Astrocyte (in vitro differentiated cells and primary cell): ENCODE measurements around the gene MGAT5. TPM values are rescaled to one million over a fixed set of nuclear protein-coding genes. Genes with fewer than 3 reads are reported as not detected.

ENCODE experiments used
- DNase-seq: peaks from one replicate; pipeline ENCODE4 v3.0.0-alpha.2; 2010; ENCODE audit warnings: low read depth
- FAIRE-seq: peaks from 2 replicates; lab custom pipeline; 2011; peaks lifted over from hg19 to GRCh38; lab: Jason Lieb, UNC
- H2AFZ ChIP-seq: 2 replicates; pipeline ENCODE4 v1.6.0; 2012; ENCODE audit warnings: low read depth, low read length, inconsistent platforms
- H3K27ac ChIP-seq: 2 replicates; pipeline ENCODE4 v1.5.1; 2011; ENCODE audit warnings: low read depth, low read length, inconsistent platforms
- H3K27me3 ChIP-seq: 2 replicates; pipeline ENCODE4 v1.6.0; 2011; ENCODE audit warnings: low read length, inconsistent platforms; ENCODE audit not compliant: insufficient read depth
- H3K36me3 ChIP-seq: 2 replicates; pipeline ENCODE4 v1.5.1; 2011; ENCODE audit warnings: low read length, inconsistent platforms; ENCODE audit not compliant: insufficient read depth
- H3K4me1 ChIP-seq: 2 replicates; pipeline ENCODE4 v1.5.1; 2011; ENCODE audit warnings: low read length, inconsistent platforms; ENCODE audit not compliant: insufficient read depth
- H3K4me2 ChIP-seq: 2 replicates; pipeline ENCODE4 v1.6.0; 2012; ENCODE audit warnings: low read length, inconsistent platforms
- H3K4me3 ChIP-seq: 2 replicates; pipeline ENCODE4 v1.5.1; 2011; ENCODE audit warnings: low read depth, mild to moderate bottlenecking, low read length, inconsistent platforms; ENCODE audit not compliant: insufficient read depth
- H3K79me2 ChIP-seq: 2 replicates; pipeline ENCODE4 v1.6.0; 2012; ENCODE audit warnings: mild to moderate bottlenecking, low read length, inconsistent platforms; ENCODE audit not compliant: insufficient read depth
- H3K9ac ChIP-seq: 2 replicates; pipeline ENCODE4 v1.6.0; 2012; ENCODE audit warnings: mild to moderate bottlenecking, low read length, inconsistent platforms
- H3K9me3 ChIP-seq: 2 replicates; pipeline ENCODE4 v1.5.1; 2012; ENCODE audit warnings: low read depth, mild to moderate bottlenecking, low read length, inconsistent platforms; ENCODE audit not compliant: insufficient read depth
- H4K20me1 ChIP-seq: 2 replicates; pipeline ENCODE4 v1.6.0; 2012; ENCODE audit warnings: low read length, inconsistent platforms; ENCODE audit not compliant: insufficient read depth
- H3K27ac Mint-ChIP-seq: one replicate; pipeline ENCODE4 v1.8.0; 2021; ENCODE audit warnings: mild to moderate bottlenecking, mixed read lengths; ENCODE audit not compliant: unreplicated experiment
- H3K27me3 Mint-ChIP-seq: one replicate; pipeline ENCODE4 v1.8.0; 2021; ENCODE audit warnings: low read depth, mixed read lengths; ENCODE audit not compliant: unreplicated experiment
- H3K36me3 Mint-ChIP-seq: one replicate; pipeline ENCODE4 v1.8.0; 2021; ENCODE audit warnings: low read depth, mixed read lengths; ENCODE audit not compliant: unreplicated experiment
- H3K4me1 Mint-ChIP-seq: one replicate; pipeline ENCODE4 v1.8.0; 2021; ENCODE audit warnings: low read depth, mixed read lengths; ENCODE audit not compliant: unreplicated experiment
- H3K4me3 Mint-ChIP-seq: one replicate; pipeline ENCODE4 v1.8.0; 2021; ENCODE audit warnings: mild to moderate bottlenecking, moderate library complexity, mixed read lengths; ENCODE audit not compliant: unreplicated experiment
- H3K9me3 Mint-ChIP-seq: one replicate; pipeline ENCODE4 v1.8.0; 2021; ENCODE audit warnings: mild to moderate bottlenecking, mixed read lengths; ENCODE audit not compliant: unreplicated experiment
- CTCF ChIP-seq: IDR thresholded peaks from 2 replicates; pipeline ENCODE4 v1.5.1; 2011; ENCODE audit warnings: low read depth, mild to moderate bottlenecking, inconsistent platforms, low read length, moderate library complexity; ENCODE audit not compliant: insufficient read depth
- EZH2 ChIP-seq: IDR thresholded peaks from 2 replicates; pipeline ENCODE4 v1.6.1; 2012; ENCODE audit warnings: mild to moderate bottlenecking, low read length, inconsistent platforms; ENCODE audit not compliant: insufficient read depth
- total RNA-seq: library from RNA; stranded (reverse); gene quantifications from 2 replicates; pipeline ENCODE4 v1.2.1, GENCODE V29; 2021

MGAT5 gene
- total RNA-seq, 1 donor from 2014 or later, result 80.2 TPM

- no peak for FAIRE-seq
- no peak for DNase-seq
- Histone ChIP-seq H3K4me1 (no peaks in the 10 kb centered on the region), H3K4me2 (no peak overlapping the region), H3K79me2 (no peaks in the 10 kb centered on the region), H3K9ac (no peak overlapping the region), H3K9me3 (no peaks in the 10 kb centered on the region), H3K27ac (no peak overlapping the region), H3K27me3 (no peaks in the 10 kb centered on the region), H2AFZ (no peak overlapping the region), H4K20me1 (no peaks in the 10 kb centered on the region), H3K36me3 (no peaks in the 10 kb centered on the region), H3K4me3 (no peak overlapping the region)
- H3K27me3 Mint-ChIP-seq, result no peaks in the 10 kb centered on the region
- no peak overlapping the region for H3K4me3 Mint-ChIP-seq
- no peaks in the 10 kb centered on the region for H3K9me3 Mint-ChIP-seq
- no peaks in the 10 kb centered on the region for H3K4me1 Mint-ChIP-seq
- TF ChIP-seq CTCF, result no peak
- no peak for TF ChIP-seq EZH2
- H3K36me3 Mint-ChIP-seq, result peaks cover 9% of the 10 kb centered on the region
- no peak overlapping the region for H3K27ac Mint-ChIP-seq
Observed at GRCh38 chr2:134335601-134336000, 81.7 kb downstream of the MGAT5 start.

DNA sequence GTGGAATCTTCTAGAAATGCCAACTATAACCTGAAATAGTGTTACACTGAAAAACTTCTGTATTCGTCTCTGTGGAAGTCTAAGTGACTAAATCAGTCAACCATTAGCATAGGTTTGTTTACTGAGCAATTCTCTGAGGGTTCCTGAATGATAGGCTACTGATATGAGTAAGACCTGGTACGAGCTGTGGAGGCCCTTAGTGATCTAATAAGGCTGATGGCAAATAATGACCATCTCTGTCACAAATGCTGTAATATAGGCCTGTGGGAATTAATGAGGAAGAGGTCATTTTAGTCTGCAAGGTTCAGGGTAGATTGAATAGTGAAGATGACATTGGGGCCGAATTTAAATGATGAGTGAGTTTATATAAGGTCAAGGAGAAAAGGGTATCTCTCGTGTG lies 82.5 kb downstream of the MGAT5 start:
- Histone ChIP-seq H3K9me3 (no peaks in the 10 kb centered on the region), H2AFZ (no peak overlapping the region), H3K4me2 (no peak overlapping the region), H3K36me3 (no peaks in the 10 kb centered on the region), H3K4me3 (no peak overlapping the region), H4K20me1 (no peaks in the 10 kb centered on the region), H3K9ac (no peak overlapping the region), H3K27me3 (no peaks in the 10 kb centered on the region), H3K79me2 (no peaks in the 10 kb centered on the region), H3K4me1 (no peaks in the 10 kb centered on the region), H3K27ac (no peak overlapping the region)
- DNase-seq, result no peak
- FAIRE-seq, result no peak
- TF ChIP-seq EZH2, result no peak
- no peak for TF ChIP-seq CTCF
- Mint-ChIP-seq H3K36me3 (peaks cover 8% of the 10 kb centered on the region), H3K4me3 (no peak overlapping the region), H3K4me1 (no peaks in the 10 kb centered on the region), H3K27me3 (no peaks in the 10 kb centered on the region), H3K9me3 (no peaks in the 10 kb centered on the region), H3K27ac (no peak overlapping the region)

DNA sequence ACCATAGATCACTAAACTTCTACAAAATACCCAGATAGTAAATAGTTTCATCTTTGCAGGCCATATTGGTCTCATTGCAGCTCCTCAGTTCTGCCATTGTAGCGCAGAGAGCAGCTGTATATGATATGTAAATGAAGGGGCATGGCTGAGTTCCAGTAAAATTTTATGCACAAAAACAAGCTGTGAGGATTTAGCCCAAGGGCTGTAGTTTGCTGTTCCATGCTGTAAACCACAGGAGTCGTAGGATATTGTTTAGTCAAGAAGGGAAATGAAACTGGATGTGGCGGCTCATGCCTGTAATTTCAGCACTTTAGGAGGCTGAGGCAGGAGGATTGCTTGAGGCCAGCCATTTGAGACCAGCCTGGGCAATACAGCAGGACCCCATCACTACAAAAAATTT lies 83.0 kb downstream of the MGAT5 start:
- H3K27ac Mint-ChIP-seq, result no peak overlapping the region
- H3K4me3 ChIP-seq, result no peak overlapping the region
- no peaks in the 10 kb centered on the region for H3K27me3 Mint-ChIP-seq
- H3K79me2 ChIP-seq, result no peaks in the 10 kb centered on the region
- H3K4me1 ChIP-seq, result no peaks in the 10 kb centered on the region
- H3K36me3 Mint-ChIP-seq, result peaks cover 12% of the 10 kb centered on the region
- no peaks in the 10 kb centered on the region for H4K20me1 ChIP-seq
- H3K27ac ChIP-seq, result no peak overlapping the region
- no peak overlapping the region for H3K4me2 ChIP-seq
- TF ChIP-seq CTCF (no peak), EZH2 (no peak)
- H3K9me3 ChIP-seq, result no peaks in the 10 kb centered on the region
- no peak overlapping the region for H3K4me3 Mint-ChIP-seq
- H3K9me3 Mint-ChIP-seq, result no peaks in the 10 kb centered on the region
- DNase-seq (no peak), FAIRE-seq (no peak)
- H3K36me3 ChIP-seq, result no peaks in the 10 kb centered on the region
- H3K4me1 Mint-ChIP-seq, result no peaks in the 10 kb centered on the region
- H2AFZ ChIP-seq, result no peak overlapping the region
- H3K9ac ChIP-seq, result no peak overlapping the region
- no peaks in the 10 kb centered on the region for H3K27me3 ChIP-seq
